Esophagus muscularis mucosa (tissue), 4 donors: ENCODE measurements around the gene ZNF831. TPM values are rescaled to one million over a fixed set of nuclear protein-coding genes. Genes with fewer than 3 reads are reported as not detected.

ENCODE experiments used
- DNase-seq: peaks from one replicate; pipeline ENCODE4 v3.0.0-alpha.2; 2017; ENCODE audit errors: extremely low spot score
- H3K27ac ChIP-seq, 4 donors: fragments of 200-600 bp; sonication (generic); replicated peaks in 1 of 4; 1 replicate in 3 of 4; 2 replicates in 1 of 4; pipeline ENCODE4 v1.5.1; 2016 to 2019; ENCODE audit warnings: mild to moderate bottlenecking in 1 of 4
- H3K27me3 ChIP-seq, 4 donors: fragments of 200-600 bp; sonication (generic); one replicate each; pipeline versions ENCODE4 v1.5.1 to v1.6.0; 2016 to 2019
- H3K36me3 ChIP-seq, 4 donors: fragments of 200-600 bp; sonication (generic); one replicate each; pipeline ENCODE4 v1.5.1; 2016 to 2019
- H3K4me1 ChIP-seq, 4 donors: fragments of 200-600 bp; sonication (generic); one replicate each; pipeline ENCODE4 v1.5.1; 2016 to 2019
- H3K4me3 ChIP-seq, 4 donors: fragments of 200-600 bp; sonication (generic); 1 replicate in 2 of 4; 2 replicates in 2 of 4; pipeline ENCODE4 v1.5.1; 2016 to 2019; ENCODE audit warnings: mild to moderate bottlenecking in 4 of 4, moderate library complexity in 1 of 4
- H3K9me3 ChIP-seq, 4 donors: fragments of 200-600 bp; sonication (generic); 1 replicate in 3 of 4; 2 replicates in 1 of 4; pipeline ENCODE4 v1.5.1; 2016 to 2019
- EP300 ChIP-seq: sonication (generic); formaldehyde crosslinking; IDR thresholded peaks from one replicate; pipeline ENCODE4 v1.6.1; 2017; ENCODE audit warnings: antibody characterized with exemption
- POLR2A ChIP-seq: fragments of 450-650 bp; IDR thresholded peaks from one replicate; pipeline ENCODE4 v1.6.1; 2017; ENCODE audit warnings: antibody characterized with exemption, moderate library complexity, mild to moderate bottlenecking, low read depth
- POLR2AphosphoS5 ChIP-seq, 2 donors: sonication (generic); formaldehyde crosslinking; IDR thresholded peaks; one replicate each; pipeline ENCODE4 v1.6.1; 2017; ENCODE audit warnings: antibody characterized with exemption in 2 of 2
- WGBS: methylation state at CpG from one replicate; pipeline ENCODE4 v1.1.5; 2018; 5-methylcytosine and 5-hydroxymethylcytosine counted together
- intact Hi-C: fragments of 100-400 bp; cut with DNase I; formaldehyde crosslinking; loops from one replicate; pipeline ENCODE4 v1.15.1; 2023
- total RNA-seq, 4 donors: library from RNA; depleted of rRNA; stranded (reverse); fragments of >200 nt; gene quantifications; one replicate each; pipeline versions ENCODE4 v1.1.0 to v1.2.1, GENCODE V29; 2016
- TF ChIP-seq, protein P1 (sequence below), 3 experiments: fragments of 200-600 bp in 2 of 3; fragments of 450-650 bp in 1 of 3; sonication (generic) in 2 of 3; IDR thresholded peaks; one replicate each; pipeline ENCODE4 v1.5.1; 2017 to 2019; ENCODE audit warnings: antibody characterized with exemption in 3 of 3, mild to moderate bottlenecking in 2 of 3, moderate library complexity in 1 of 3

The ZNF831 gene
- total RNA-seq = 1 to 10 TPM in 1 of 4 donors, under 1 TPM in 3; 0.34 to 1.3 (median 0.56) TPM

DNA sequence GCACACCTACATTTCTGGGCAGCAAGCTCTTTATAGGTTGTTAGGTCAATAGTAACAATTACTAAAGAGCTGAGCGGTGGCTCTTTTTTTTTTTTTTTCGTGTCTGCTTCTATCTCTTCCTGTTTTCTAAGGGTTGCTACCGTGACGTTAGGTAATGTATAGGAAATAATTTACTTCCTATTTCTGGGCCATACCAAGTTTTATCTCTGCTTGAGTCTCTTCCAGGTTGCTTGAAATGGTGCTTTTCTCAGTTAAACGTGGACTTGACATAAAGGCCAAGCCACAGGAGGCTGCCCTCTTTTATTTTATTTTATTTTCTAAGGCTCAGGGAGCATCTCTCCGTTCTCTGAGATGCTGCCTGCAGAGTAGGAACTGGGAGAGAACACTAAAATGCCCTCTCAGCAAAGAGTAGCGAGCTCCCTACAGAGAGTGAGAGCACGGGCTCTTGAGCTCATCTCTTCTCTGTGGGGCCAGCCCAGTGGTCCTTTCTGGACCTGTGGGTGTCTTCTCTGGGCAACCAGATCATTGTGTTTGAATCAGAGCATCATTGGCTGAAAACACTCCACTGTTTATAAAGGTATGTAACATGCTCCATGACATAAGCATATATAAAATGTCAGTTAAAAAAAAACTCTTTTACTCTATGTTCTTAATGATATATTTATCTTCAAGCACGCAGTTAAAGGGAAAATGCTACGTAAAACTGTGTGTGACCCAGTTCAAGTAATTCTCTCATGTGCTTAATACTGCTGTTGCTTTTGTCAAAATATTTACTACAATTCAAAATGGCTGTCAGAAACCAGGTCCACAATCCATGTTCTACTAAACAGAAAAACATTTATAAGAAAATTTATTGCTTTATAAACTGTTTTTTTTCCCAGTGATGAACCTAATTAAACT is at the start of gene ZNF831:
ZNF831 (plus strand) TSS at position 191 of the 900 bp plus-strand sequence. CDS start 27,199 bp downstream, outside the sequence.
- Histone ChIP-seq H3K36me3 (no peaks in the 10 kb centered on the region), H3K27ac (no peak within 1 kb of the TSS), H3K27me3 (peaks cover 0 to 29% (median 0%) of the 10 kb centered on the region in 4 donors), H3K4me1 (no peaks in the 10 kb centered on the region), H3K9me3 (peaks cover 0 to under 1% (median 0%) of the 10 kb centered on the region in 4 donors), H3K4me3 (no peak within 1 kb of the TSS)
- TF ChIP-seq EP300 (no peak), POLR2A (no peak), POLR2AphosphoS5 (IDR thresholded peaks at IDR 0.05) (no peak)
- TF ChIP-seq, protein P1, sequence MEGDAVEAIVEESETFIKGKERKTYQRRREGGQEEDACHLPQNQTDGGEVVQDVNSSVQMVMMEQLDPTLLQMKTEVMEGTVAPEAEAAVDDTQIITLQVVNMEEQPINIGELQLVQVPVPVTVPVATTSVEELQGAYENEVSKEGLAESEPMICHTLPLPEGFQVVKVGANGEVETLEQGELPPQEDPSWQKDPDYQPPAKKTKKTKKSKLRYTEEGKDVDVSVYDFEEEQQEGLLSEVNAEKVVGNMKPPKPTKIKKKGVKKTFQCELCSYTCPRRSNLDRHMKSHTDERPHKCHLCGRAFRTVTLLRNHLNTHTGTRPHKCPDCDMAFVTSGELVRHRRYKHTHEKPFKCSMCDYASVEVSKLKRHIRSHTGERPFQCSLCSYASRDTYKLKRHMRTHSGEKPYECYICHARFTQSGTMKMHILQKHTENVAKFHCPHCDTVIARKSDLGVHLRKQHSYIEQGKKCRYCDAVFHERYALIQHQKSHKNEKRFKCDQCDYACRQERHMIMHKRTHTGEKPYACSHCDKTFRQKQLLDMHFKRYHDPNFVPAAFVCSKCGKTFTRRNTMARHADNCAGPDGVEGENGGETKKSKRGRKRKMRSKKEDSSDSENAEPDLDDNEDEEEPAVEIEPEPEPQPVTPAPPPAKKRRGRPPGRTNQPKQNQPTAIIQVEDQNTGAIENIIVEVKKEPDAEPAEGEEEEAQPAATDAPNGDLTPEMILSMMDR (IDR thresholded peaks at IDR 0.05) = no peak
- intact Hi-C loops = no loop called here
- WGBS = 71% methylated on average over 10 of the region's 10 CpGs
- DNase-seq = no peak

DNA sequence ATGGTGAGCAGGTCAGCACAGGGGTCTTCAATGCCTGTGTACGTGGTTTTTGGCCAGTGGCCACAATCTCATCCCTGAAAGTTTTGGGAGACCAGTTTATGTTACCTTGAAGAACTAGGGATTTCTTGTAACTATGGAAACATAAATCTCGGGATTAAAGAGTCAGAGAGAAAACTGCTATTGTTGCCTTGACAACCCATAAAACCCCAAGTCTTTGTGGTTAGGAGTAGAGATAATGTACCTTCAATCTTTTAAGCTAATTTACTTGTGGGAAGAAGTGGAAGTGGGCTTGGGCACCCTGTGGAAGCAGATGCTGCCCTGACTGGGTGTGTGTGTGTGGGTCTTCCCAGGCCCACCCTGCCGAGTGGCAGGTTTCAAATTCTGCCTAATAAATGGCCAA is 46.1 kb upstream of the ZNF831 start:
- intact Hi-C loops = no loop called here
- H3K4me3 ChIP-seq = no peak overlapping the region
- no peaks in the 10 kb centered on the region for H3K36me3 ChIP-seq
- no peak for DNase-seq
- no peaks in the 10 kb centered on the region for H3K4me1 ChIP-seq
- H3K9me3 ChIP-seq = peaks cover 0 to 8% (median 2%) of the 10 kb centered on the region in 4 donors
- H3K27ac ChIP-seq = no peak overlapping the region
- 75% methylated on average over 3 of the region's 3 CpGs for WGBS
- TF ChIP-seq POLR2A (no peak), EP300 (no peak), POLR2AphosphoS5 (IDR thresholded peaks at IDR 0.05) (no peak)
- TF ChIP-seq, protein P1 (IDR thresholded peaks at IDR 0.05) = no peak
- peaks cover 0 to 17% (median 0%) of the 10 kb centered on the region in 4 donors for H3K27me3 ChIP-seq

DNA sequence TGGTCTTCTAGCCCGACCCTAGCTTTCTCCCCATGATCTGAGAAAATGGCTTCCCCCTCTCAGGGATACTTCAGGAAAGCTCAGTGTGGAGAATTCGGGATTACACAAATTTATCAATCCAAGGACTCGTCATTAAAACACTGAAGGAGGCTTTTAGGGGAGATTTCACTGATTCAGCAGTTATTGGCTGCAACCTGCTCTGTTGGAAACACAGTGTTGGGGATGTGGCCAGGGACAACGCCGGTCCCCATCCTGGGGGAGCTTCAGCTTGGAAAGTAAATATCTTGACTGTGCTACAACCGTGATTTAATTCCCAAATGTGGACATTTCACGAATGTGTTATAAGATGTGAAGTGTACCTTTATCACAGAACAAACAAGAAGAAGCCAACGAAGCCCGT is 44.8 kb upstream of the ZNF831 start:
- peaks cover 0 to 17% (median 0%) of the 10 kb centered on the region in 4 donors for H3K27me3 ChIP-seq
- no peaks in the 10 kb centered on the region for H3K4me1 ChIP-seq
- intact Hi-C loops = no loop called here
- TF ChIP-seq POLR2A (no peak), POLR2AphosphoS5 (IDR thresholded peaks at IDR 0.05) (no peak), EP300 (no peak)
- TF ChIP-seq, protein P1 (IDR thresholded peaks at IDR 0.05) = no peak
- DNase-seq = no peak
- H3K9me3 ChIP-seq = peaks cover 0 to 8% (median 2%) of the 10 kb centered on the region in 4 donors
- 82% methylated on average over 9 of the region's 9 CpGs for WGBS
- H3K27ac ChIP-seq = no peak overlapping the region
- H3K36me3 ChIP-seq = no peaks in the 10 kb centered on the region
- H3K4me3 ChIP-seq = no peak overlapping the region

DNA sequence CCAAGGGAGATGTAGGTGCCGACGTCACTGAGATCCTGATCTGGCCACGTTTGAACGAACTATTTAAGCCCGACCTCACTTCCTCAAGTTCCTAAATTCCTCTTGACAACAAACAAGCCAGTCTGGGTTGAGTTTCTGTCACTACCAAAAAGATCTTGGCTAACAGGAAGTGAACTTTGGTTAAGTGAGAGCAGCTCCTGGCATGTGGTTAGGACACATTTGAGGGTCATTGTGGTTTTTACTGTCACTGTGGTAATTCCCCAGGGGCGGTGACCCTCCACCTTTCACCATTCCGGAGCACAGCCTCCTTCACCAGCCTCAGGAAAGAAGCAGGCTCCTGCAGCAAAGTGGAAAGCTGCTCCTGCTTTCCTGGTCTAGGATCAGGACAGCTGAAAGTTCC is 43.1 kb upstream of the ZNF831 start:
- Histone ChIP-seq H3K36me3 (no peaks in the 10 kb centered on the region), H3K27me3 (peaks cover 0 to 22% (median 0%) of the 10 kb centered on the region in 4 donors), H3K9me3 (peaks cover 0 to 8% (median 2%) of the 10 kb centered on the region in 4 donors), H3K4me1 (no peaks in the 10 kb centered on the region), H3K4me3 (no peak overlapping the region), H3K27ac (no peak overlapping the region)
- intact Hi-C loops = no loop called here
- no peak for DNase-seq
- TF ChIP-seq, protein P1 (IDR thresholded peaks at IDR 0.05) = no peak
- TF ChIP-seq EP300 (no peak), POLR2AphosphoS5 (IDR thresholded peaks at IDR 0.05) (no peak), POLR2A (no peak)
- 65% methylated on average over 7 of the region's 7 CpGs for WGBS
